HepG2 (cell line): ENCODE results near the gene COL9A1. TPM values are rescaled to one million over a fixed set of nuclear protein-coding genes. Genes with fewer than 3 reads are reported as not detected.

Source experiments
- ATAC-seq: fragments of 200-7000 bp; cut with Tn5 transposase; 3 replicates; pipeline ENCODE4 v1.9.1; 2020; ENCODE audit warnings: mild to moderate bottlenecking, moderate library complexity
- BruUV-seq: library from RNA; stranded (reverse); fragments of 400-500 nt; replicated peaks from 2 replicates; lab custom pipeline; 2021; lab: Mats Ljungman, UMichigan
- CTCF ChIA-PET: fragments of 300-600 bp; formaldehyde crosslinking; extraction: SDS; loops from one replicate; lab custom pipeline; 2021; ENCODE audit warnings: low total read pairs, inconsistent platforms, low intra/inter-chr PET ratio; lab: Yijun Ruan, JAX
- POLR2A ChIA-PET: fragments of 350-600 bp; sonication (Branson Sonifier 250); formaldehyde crosslinking; loops from one replicate; lab custom pipeline; 2020; ENCODE audit warnings: antibody characterized with exemption, inconsistent platforms; lab: Yijun Ruan, JAX
- DNase-seq: peaks from one replicate; pipeline ENCODE4 v3.0.0-alpha.2; 2015; ENCODE audit warnings: low spot score
- FAIRE-seq: peaks from 3 replicates; lab custom pipeline; 2011; peaks lifted over from hg19 to GRCh38; lab: Jason Lieb, UNC
- H2AFZ ChIP-seq: one replicate; pipeline ENCODE4 v1.6.1; 2011; ENCODE audit warnings: low read length, inconsistent platforms
- H3K27ac ChIP-seq: fragments of 300-600 bp; 3 replicates; pipeline ENCODE4 v1.8.0; 2011; ENCODE audit warnings: mixed run types, mild to moderate bottlenecking, mixed read lengths, low read length, inconsistent platforms; ENCODE audit not compliant: insufficient read depth; ENCODE audit errors: extremely low read length
- H3K27me3 ChIP-seq, 2 experiments: fragments of 200-600 bp in 1 of 2; 2 replicates in 1 of 2; 3 replicates in 1 of 2; pipeline versions ENCODE4 v1.6.0 to v1.8.0; 2011; ENCODE audit warnings: low read length in 2 of 2, mild to moderate bottlenecking in 2 of 2, moderate library complexity in 2 of 2, inconsistent platforms in 1 of 2; ENCODE audit not compliant: insufficient read depth in 2 of 2, control insufficient read depth in 1 of 2
- H3K36me3 ChIP-seq, 2 experiments: fragments of 200-600 bp in 1 of 2; replicated peaks in 1 of 2; 2 replicates in 1 of 2; 3 replicates in 1 of 2; pipeline versions ENCODE4 v1.5.1 to v1.8.0; 2011; ENCODE audit warnings: low read length in 2 of 2, inconsistent platforms in 1 of 2; ENCODE audit not compliant: insufficient read depth in 2 of 2, control insufficient read depth in 1 of 2
- H3K4me1 ChIP-seq: 2 replicates; pipeline ENCODE4 v1.5.1; 2012; ENCODE audit warnings: low read length, inconsistent platforms; ENCODE audit not compliant: insufficient read depth
- H3K4me2 ChIP-seq: 2 replicates; pipeline ENCODE4 v1.6.0; 2011; ENCODE audit warnings: low read depth, low read length, inconsistent platforms
- H3K4me3 ChIP-seq, 3 experiments: fragments of 200-600 bp in 1 of 3; sonication (generic), shearing (Covaris generic) in 1 of 3; replicated peaks in 1 of 3; 2 replicates each; pipeline ENCODE4 v1.5.1; 2011 to 2016; ENCODE audit warnings: low read length in 3 of 3, inconsistent platforms in 2 of 3, low read depth in 2 of 3, mild to moderate bottlenecking in 2 of 3, control low read depth in 1 of 3, mixed read lengths in 1 of 3; ENCODE audit not compliant: insufficient read depth in 1 of 3
- H3K79me2 ChIP-seq: one replicate; pipeline ENCODE4 v1.6.1; 2011; ENCODE audit warnings: low read length, inconsistent platforms; ENCODE audit not compliant: insufficient read depth
- H3K9ac ChIP-seq: 2 replicates; pipeline ENCODE4 v1.6.0; 2011; ENCODE audit warnings: mild to moderate bottlenecking, low read depth, low read length, inconsistent platforms; ENCODE audit not compliant: insufficient read depth
- H3K9me3 ChIP-seq: 2 replicates; pipeline ENCODE4 v1.5.1; 2012; ENCODE audit warnings: mild to moderate bottlenecking, low read length
- H4K20me1 ChIP-seq: 2 replicates; pipeline ENCODE4 v1.6.0; 2011; ENCODE audit warnings: inconsistent platforms, mild to moderate bottlenecking, low read length, moderate library complexity; ENCODE audit not compliant: insufficient read depth
- BHLHE40 ChIP-seq: IDR thresholded peaks from 2 replicates; pipeline ENCODE4 v1.6.1; 2011; ENCODE audit warnings: low read length, improper control_type of control experiment
- IKZF4 ChIP-seq: sonication (generic); formaldehyde crosslinking; IDR thresholded peaks from 2 replicates; pipeline ENCODE4 v1.5.1; 2020; ENCODE audit warnings: borderline replicate concordance, mild to moderate bottlenecking, low read depth, missing genetic modification reagents; ENCODE audit errors: not compliant biosample characterization
- NR3C1 ChIP-seq: sonication (generic); formaldehyde crosslinking; IDR thresholded peaks from 2 replicates; pipeline ENCODE4 v1.4.0; 2020; ENCODE audit warnings: missing genetic modification reagents
- ZBTB20 ChIP-seq: sonication (generic); formaldehyde crosslinking; IDR thresholded peaks from 2 replicates; pipeline ENCODE4 v1.8.1; 2023; ENCODE audit warnings: missing genetic modification reagents, low read depth, mild to moderate bottlenecking, borderline replicate concordance
- ZNF737 ChIP-seq: sonication (generic); formaldehyde crosslinking; IDR thresholded peaks from 2 replicates; pipeline ENCODE4 v1.5.0; 2020; ENCODE audit warnings: missing genetic modification reagents, mild to moderate bottlenecking, borderline replicate concordance
- ZSCAN21 ChIP-seq: sonication (generic); formaldehyde crosslinking; IDR thresholded peaks from 2 replicates; pipeline ENCODE4 v1.8.0; 2022; ENCODE audit warnings: mild to moderate bottlenecking, missing genetic modification reagents, moderate library complexity, borderline replicate concordance
- WGBS: methylation state at CpG from one replicate; pipeline ENCODE4 v1.1.6; 2017; ENCODE audit warnings: low lambda C conversion rate; 5-methylcytosine and 5-hydroxymethylcytosine counted together
- in situ Hi-C: cut with HindIII; loops from 2 replicates; pipeline ENCODE4 v1.10.0; 2017; ENCODE audit warnings: low pct_unique_long_range_greater_than_20kb; ENCODE audit not compliant: extremely low pct_ligation_motif_present
- intact Hi-C: fragments of 100-400 bp; cut with micrococcal nuclease; formaldehyde crosslinking; loops from one replicate; pipeline ENCODE4 v1.10.0; 2022; ENCODE audit not compliant: unreplicated experiment
- polyA plus RNA-seq, 8 experiments: library from polyadenylated mRNA; depleted of rRNA in 3 of 8; stranded (reverse) in 7 of 8; unstranded in 1 of 8; fragments of >200 nt; fragmentation: Illumina TruSeq in 4 of 8; extraction: Trizol in 4 of 8; gene quantifications; 2 replicates each; pipeline versions ENCODE4 v1.2.1 to v1.2.3, GENCODE V29; 2011 to 2016; ENCODE audit warnings: low read depth in 4 of 8, missing spikeins in 1 of 8, mixed read lengths in 1 of 8; ENCODE audit not compliant: insufficient read depth in 1 of 8
- total RNA-seq, 5 experiments: library from RNA; depleted of rRNA; stranded (reverse); fragments of >200 nt; fragmentation: Illumina TruSeq; extraction: Trizol; gene quantifications; 2 replicates each; pipeline ENCODE4 v1.2.3, GENCODE V29; 2016; ENCODE audit warnings: low read depth in 1 of 5
- TF ChIP-seq, protein P1 (sequence below): IDR thresholded peaks from 2 replicates; pipeline ENCODE4 v1.4.0; 2020; ENCODE audit warnings: mild to moderate bottlenecking, missing genetic modification reagents

Gene COL9A1
- total and polyA plus RNA-seq, 2 of the 13 experiments (the other 11 are each of a cell fraction or from before 2014, with no cell fraction given): 0.08 TPM; not detected in 1

DNA sequence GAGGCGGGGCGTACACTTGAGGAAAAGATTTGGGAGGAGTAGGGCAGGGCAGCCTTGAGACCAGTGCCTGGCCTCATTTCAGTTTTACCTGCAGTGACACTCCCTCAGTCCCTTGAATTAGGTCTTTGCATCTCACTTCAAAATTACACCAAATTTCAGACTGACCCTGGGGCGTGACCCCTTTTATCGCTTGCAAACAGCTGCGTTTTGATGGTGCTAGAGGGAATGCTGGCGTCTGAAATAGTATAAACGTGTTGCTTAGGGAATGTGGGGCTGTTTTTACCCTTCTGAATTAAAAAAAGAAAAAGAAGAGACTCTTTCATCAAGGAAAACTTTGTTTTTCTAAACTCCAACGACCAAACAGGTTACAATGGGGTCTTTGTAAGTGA lies 21.0 kb downstream of the COL9A1 start:
- Histone ChIP-seq H3K36me3 (no peaks in the 10 kb centered on the region), H3K27me3 (peaks cover 0 to 37% of the 10 kb centered on the region in 2 experiments; a peak in 3 of 5 replicates), H3K4me3 (no peak overlapping the region), H3K27ac (no peak overlapping the region), H2AFZ (no peak overlapping the region), H3K9me3 (no peaks in the 10 kb centered on the region), H3K79me2 (no peaks in the 10 kb centered on the region), H3K9ac (no peak overlapping the region), H3K4me1 (no peaks in the 10 kb centered on the region), H3K4me2 (no peak overlapping the region), H4K20me1 (no peaks in the 10 kb centered on the region)
- DNase-seq (no peak), FAIRE-seq (no peak), ATAC-seq (no peak)
- intact Hi-C loops (no loop called here), in situ Hi-C loops (no loop called here)
- POLR2A ChIA-PET: no interaction called here
- 11% methylated on average over 8 of the region's 8 CpGs for WGBS
- BruUV-seq: no TSS peak
- CTCF ChIA-PET: no interaction called here
- TF ChIP-seq IKZF4: no peak
- TF ChIP-seq, protein P1, sequence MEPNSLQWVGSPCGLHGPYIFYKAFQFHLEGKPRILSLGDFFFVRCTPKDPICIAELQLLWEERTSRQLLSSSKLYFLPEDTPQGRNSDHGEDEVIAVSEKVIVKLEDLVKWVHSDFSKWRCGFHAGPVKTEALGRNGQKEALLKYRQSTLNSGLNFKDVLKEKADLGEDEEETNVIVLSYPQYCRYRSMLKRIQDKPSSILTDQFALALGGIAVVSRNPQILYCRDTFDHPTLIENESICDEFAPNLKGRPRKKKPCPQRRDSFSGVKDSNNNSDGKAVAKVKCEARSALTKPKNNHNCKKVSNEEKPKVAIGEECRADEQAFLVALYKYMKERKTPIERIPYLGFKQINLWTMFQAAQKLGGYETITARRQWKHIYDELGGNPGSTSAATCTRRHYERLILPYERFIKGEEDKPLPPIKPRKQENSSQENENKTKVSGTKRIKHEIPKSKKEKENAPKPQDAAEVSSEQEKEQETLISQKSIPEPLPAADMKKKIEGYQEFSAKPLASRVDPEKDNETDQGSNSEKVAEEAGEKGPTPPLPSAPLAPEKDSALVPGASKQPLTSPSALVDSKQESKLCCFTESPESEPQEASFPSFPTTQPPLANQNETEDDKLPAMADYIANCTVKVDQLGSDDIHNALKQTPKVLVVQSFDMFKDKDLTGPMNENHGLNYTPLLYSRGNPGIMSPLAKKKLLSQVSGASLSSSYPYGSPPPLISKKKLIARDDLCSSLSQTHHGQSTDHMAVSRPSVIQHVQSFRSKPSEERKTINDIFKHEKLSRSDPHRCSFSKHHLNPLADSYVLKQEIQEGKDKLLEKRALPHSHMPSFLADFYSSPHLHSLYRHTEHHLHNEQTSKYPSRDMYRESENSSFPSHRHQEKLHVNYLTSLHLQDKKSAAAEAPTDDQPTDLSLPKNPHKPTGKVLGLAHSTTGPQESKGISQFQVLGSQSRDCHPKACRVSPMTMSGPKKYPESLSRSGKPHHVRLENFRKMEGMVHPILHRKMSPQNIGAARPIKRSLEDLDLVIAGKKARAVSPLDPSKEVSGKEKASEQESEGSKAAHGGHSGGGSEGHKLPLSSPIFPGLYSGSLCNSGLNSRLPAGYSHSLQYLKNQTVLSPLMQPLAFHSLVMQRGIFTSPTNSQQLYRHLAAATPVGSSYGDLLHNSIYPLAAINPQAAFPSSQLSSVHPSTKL (CRISPR knock-in tag): no peak
- no peak for TF ChIP-seq ZNF737 (CRISPR knock-in tag)
- no peak for TF ChIP-seq ZBTB20 (CRISPR knock-in tag)
- no peak for TF ChIP-seq ZSCAN21 (CRISPR knock-in tag)
- no peak for TF ChIP-seq BHLHE40
- no peak for TF ChIP-seq NR3C1 (CRISPR knock-in tag)
